Measurements from ENCODE around the gene RBPJ. TPM values are rescaled to one million over a fixed set of nuclear protein-coding genes. Genes with fewer than 3 reads are reported as not detected.

Gene RBPJ
- total RNA-seq, 4 donors from 2014 or later, result 28.7 to 65.6 (median 37.1) TPM

GRCh38 chr4:26287756-26288155 is 33.1 kb upstream of the RBPJ start:
- 63 to 64% methylated on average over 1 of the region's 1 CpG for WGBS, 2 donors
- no peak for TF ChIP-seq POLR2A (IDR thresholded peaks at IDR 0.05)
- TF ChIP-seq CTCF (IDR thresholded peaks at IDR 0.05), result no peak
- peak overlapping the region in 2 of 4 donors; percentile 58 to 62 for H3K27ac ChIP-seq
- intact Hi-C loops (cut with DNase I), result no loop called here
- DNase-seq, result no peak
- H3K27me3 ChIP-seq, result no peaks in the 10 kb centered on the region
- H3K36me3 ChIP-seq, result no peaks in the 10 kb centered on the region
- H3K9me3 ChIP-seq, result no peaks in the 10 kb centered on the region
- peaks cover 0 to 33% (median 22%) of the 10 kb centered on the region in 3 donors for H3K4me1 ChIP-seq
- H3K4me3 ChIP-seq, result no peak overlapping the region

- H3K4me3 ChIP-seq, result no peak overlapping the region
- H3K4me1 ChIP-seq, result peaks cover 0 to 33% (median 22%) of the 10 kb centered on the region in 3 donors
- no peak for TF ChIP-seq POLR2A (IDR thresholded peaks at IDR 0.05)
- no peak for TF ChIP-seq CTCF (IDR thresholded peaks at IDR 0.05)
- DNase-seq, result no peak
- no peaks in the 10 kb centered on the region for H3K9me3 ChIP-seq
- peak overlapping the region in 3 of 4 donors; percentile 7 to 62 (median 58) for H3K27ac ChIP-seq
- no peaks in the 10 kb centered on the region for H3K36me3 ChIP-seq
- WGBS, 2 donors, result 11 to 34% methylated on average over 4 of the region's 4 CpGs
- intact Hi-C loops (cut with DNase I), result no loop called here
- H3K27me3 ChIP-seq, result no peaks in the 10 kb centered on the region
Measured at GRCh38 chr4:26288355-26288909, 32.4 kb upstream of the RBPJ start.

- 20 to 40% methylated on average over 4 of the region's 4 CpGs for WGBS, 2 donors
- DNase-seq, result no peak
- H3K9me3 ChIP-seq, result no peaks in the 10 kb centered on the region
- peak overlapping the region in 2 of 4 donors; percentile 44 to 61 for H3K27ac ChIP-seq
- H3K4me3 ChIP-seq, result no peak overlapping the region
- no peaks in the 10 kb centered on the region for H3K27me3 ChIP-seq
- intact Hi-C loops (cut with DNase I), result no loop called here
- peaks cover 0 to 33% (median 22%) of the 10 kb centered on the region in 3 donors for H3K4me1 ChIP-seq
- TF ChIP-seq CTCF (IDR thresholded peaks at IDR 0.05) (no peak), POLR2A (IDR thresholded peaks at IDR 0.05) (no peak)
- H3K36me3 ChIP-seq, result no peaks in the 10 kb centered on the region
Measured at GRCh38 chr4:26289401-26289800, 31.4 kb upstream of the RBPJ start.

GRCh38 chr4:26290321-26290720 is 30.5 kb upstream of the RBPJ start:
- Histone ChIP-seq H3K27me3 (no peaks in the 10 kb centered on the region), H3K4me1 (peaks cover 0 to 33% (median 22%) of the 10 kb centered on the region in 3 donors), H3K36me3 (no peaks in the 10 kb centered on the region), H3K27ac (peak overlapping the region in 1 of 4 donors; percentile 35), H3K9me3 (no peaks in the 10 kb centered on the region), H3K4me3 (no peak overlapping the region)
- TF ChIP-seq CTCF (IDR thresholded peaks at IDR 0.05), result no peak
- TF ChIP-seq POLR2A (IDR thresholded peaks at IDR 0.05), result no peak
- 60 to 70% methylated on average over 3 of the region's 3 CpGs for WGBS, 2 donors
- intact Hi-C loops (cut with DNase I), result no loop called here
- DNase-seq, result no peak

- intact Hi-C loops (cut with DNase I), result no loop called here
- H3K36me3 ChIP-seq, result no peaks in the 10 kb centered on the region
- no peak overlapping the region for H3K4me3 ChIP-seq
- H3K27me3 ChIP-seq, result peaks cover 0 to 5% (median 0%) of the 10 kb centered on the region in 4 donors
- H3K4me1 ChIP-seq, result peaks cover 0 to 27% (median under 1%) of the 10 kb centered on the region in 3 donors
- 65 to 82% methylated on average over 5 of the region's 5 CpGs for WGBS, 2 donors
- no peaks in the 10 kb centered on the region for H3K9me3 ChIP-seq
- TF ChIP-seq CTCF (IDR thresholded peaks at IDR 0.05) (no peak), POLR2A (IDR thresholded peaks at IDR 0.05) (no peak)
- no peak for DNase-seq
- no peak overlapping the region for H3K27ac ChIP-seq
Measured at GRCh38 chr4:26294904-26295303, 25.9 kb upstream of the RBPJ start.

Measured in esophagus squamous epithelium (tissue), 5 donors.